Right lobe of liver (tissue), 6 donors: ENCODE results near the gene RANBP3L. TPM values are rescaled to one million over a fixed set of nuclear protein-coding genes. Genes with fewer than 3 reads are reported as not detected.
A peak's percentile ranks its signal among the peaks of the same experiment; 100 is the strongest.

Source experiments
- ATAC-seq, 4 donors: fragments of 200-7000 bp; cut with Tn5 transposase; one replicate each; pipeline ENCODE4 v1.9.1; 2020; ENCODE audit warnings: mild to moderate bottlenecking in 4 of 4, moderate library complexity in 4 of 4
- DNase-seq, 3 donors: peaks; one replicate each; pipeline ENCODE4 v3.0.0-alpha.2; 2020
- H3K27ac ChIP-seq, 3 donors: fragments of 200-600 bp; one replicate each; pipeline ENCODE4 v1.8.0; 2022
- H3K27me3 ChIP-seq, 2 donors: fragments of 200-600 bp; one replicate each; pipeline ENCODE4 v1.8.0; 2022
- H3K36me3 ChIP-seq, 4 donors: fragments of 200-600 bp; sonication (generic) in 1 of 4; one replicate each; pipeline versions ENCODE4 v1.5.1 to v1.8.0; 2017 to 2022; ENCODE audit warnings: control low read depth in 1 of 4
- H3K4me1 ChIP-seq, 4 donors: fragments of 200-600 bp; sonication (generic) in 1 of 4; one replicate each; pipeline versions ENCODE4 v1.5.1 to v1.8.0; 2017 to 2022; ENCODE audit warnings: control low read depth in 1 of 4
- H3K4me3 ChIP-seq, 3 donors: fragments of 200-600 bp; one replicate each; pipeline ENCODE4 v1.8.0; 2022
- H3K9me3 ChIP-seq, 4 donors: fragments of 200-600 bp; sonication (generic) in 1 of 4; one replicate each; pipeline versions ENCODE4 v1.5.1 to v1.8.0; 2017 to 2022; ENCODE audit warnings: control low read depth in 1 of 4
- POLR2A ChIP-seq: fragments of 450-650 bp; IDR thresholded peaks from one replicate; pipeline ENCODE4 v1.6.1; 2017; ENCODE audit warnings: antibody characterized with exemption, mild to moderate bottlenecking
- WGBS: methylation state at CpG from one replicate; pipeline ENCODE4 v1.1.6; 2018; ENCODE audit warnings: low coverage, low lambda C conversion rate; ENCODE audit not compliant: insufficient coverage; ENCODE audit errors: missing lambda C conversion rate; 5-methylcytosine and 5-hydroxymethylcytosine counted together
- intact Hi-C, 2 donors: fragments of 100-400 bp; cut with DNase I; formaldehyde crosslinking; loops; one replicate each; pipeline versions ENCODE4 v1.11.2 to v1.14.1; 2022
- total RNA-seq, 6 experiments: library from RNA; depleted of rRNA in 2 of 6; stranded (reverse); fragments of >200 nt in 2 of 6; fragmentation: NEBNext Ultra II Directional in 3 of 6; extraction: Animal tissue kit (Norgen Biotek cat#: 25700) in 3 of 6; gene quantifications; one replicate each; pipeline versions ENCODE4 v1.1.0 to v1.2.4, GENCODE V29; 2016 to 2023
- TF ChIP-seq, protein P1 (sequence below), 4 donors: fragments of 200-600 bp in 3 of 4; fragments of 450-650 bp in 1 of 4; IDR thresholded peaks; one replicate each; pipeline versions ENCODE4 v1.5.1 to v1.8.0; 2016 to 2022; ENCODE audit warnings: antibody characterized with exemption in 4 of 4, mild to moderate bottlenecking in 2 of 4
- donor health status: DM: no; HTN: yes; CAD: no.
- donor health status: DM: no; HTN: no; CAD: no.
- donor health status: DM: no; HTN: no; CAD: no.
- donor health status: DM: no; HTN: yes; CAD: no.
- donor health status: DM: no; HTN: yes; CAD: no.

RANBP3L gene
- total RNA-seq, 6 experiments from 2014 or later: 0.22 to 5.0 (median 1.3) TPM

- TF ChIP-seq, protein P1, sequence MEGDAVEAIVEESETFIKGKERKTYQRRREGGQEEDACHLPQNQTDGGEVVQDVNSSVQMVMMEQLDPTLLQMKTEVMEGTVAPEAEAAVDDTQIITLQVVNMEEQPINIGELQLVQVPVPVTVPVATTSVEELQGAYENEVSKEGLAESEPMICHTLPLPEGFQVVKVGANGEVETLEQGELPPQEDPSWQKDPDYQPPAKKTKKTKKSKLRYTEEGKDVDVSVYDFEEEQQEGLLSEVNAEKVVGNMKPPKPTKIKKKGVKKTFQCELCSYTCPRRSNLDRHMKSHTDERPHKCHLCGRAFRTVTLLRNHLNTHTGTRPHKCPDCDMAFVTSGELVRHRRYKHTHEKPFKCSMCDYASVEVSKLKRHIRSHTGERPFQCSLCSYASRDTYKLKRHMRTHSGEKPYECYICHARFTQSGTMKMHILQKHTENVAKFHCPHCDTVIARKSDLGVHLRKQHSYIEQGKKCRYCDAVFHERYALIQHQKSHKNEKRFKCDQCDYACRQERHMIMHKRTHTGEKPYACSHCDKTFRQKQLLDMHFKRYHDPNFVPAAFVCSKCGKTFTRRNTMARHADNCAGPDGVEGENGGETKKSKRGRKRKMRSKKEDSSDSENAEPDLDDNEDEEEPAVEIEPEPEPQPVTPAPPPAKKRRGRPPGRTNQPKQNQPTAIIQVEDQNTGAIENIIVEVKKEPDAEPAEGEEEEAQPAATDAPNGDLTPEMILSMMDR (IDR thresholded peaks at IDR 0.05): no peak
- TF ChIP-seq POLR2A: no peak
- ATAC-seq (no peak), DNase-seq (no peak)
- H3K4me1 ChIP-seq: no peaks in the 10 kb centered on the region
- no peaks in the 10 kb centered on the region for H3K9me3 ChIP-seq
- no peak overlapping the region for H3K4me3 ChIP-seq
- no peaks in the 10 kb centered on the region for H3K36me3 ChIP-seq
- no peak overlapping the region for H3K27ac ChIP-seq
- no peaks in the 10 kb centered on the region for H3K27me3 ChIP-seq
- WGBS: 46% methylated on average over 3 of the region's 6 CpGs
- intact Hi-C loops: loop anchor here in 1 of 2 donors (10.0 kb wide), 1 partner anchor 134 kb away; no protein-coding TSS in a partner anchor
Observed at GRCh38 chr5:36261186-36261585, 40.5 kb downstream of the RANBP3L start.

DNA sequence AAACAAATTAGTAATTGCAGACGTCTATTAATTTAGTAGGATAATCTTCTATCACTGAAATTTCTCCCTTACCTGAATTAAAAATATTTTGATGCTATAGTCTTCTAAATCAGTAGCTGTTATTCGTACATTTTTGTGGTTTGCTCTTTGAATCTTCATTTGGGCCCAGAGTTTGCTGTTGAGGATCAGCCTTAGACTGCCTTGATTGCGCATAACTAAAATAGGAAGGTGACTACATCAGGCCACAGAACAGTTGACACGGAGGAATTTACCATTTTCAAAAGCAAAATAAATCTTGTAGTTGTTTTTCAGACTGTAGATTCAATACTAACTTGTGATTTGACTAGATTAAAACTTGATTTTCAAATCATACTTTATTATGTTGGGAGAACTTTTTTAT lies 48.1 kb downstream of the RANBP3L start:
- DNase-seq (no peak), ATAC-seq (no peak)
- Histone ChIP-seq H3K4me3 (no peak overlapping the region), H3K4me1 (peaks cover 0 to 7% (median 0%) of the 10 kb centered on the region in 4 donors), H3K9me3 (no peaks in the 10 kb centered on the region), H3K27me3 (no peaks in the 10 kb centered on the region), H3K27ac (peak overlapping the region in 1 of 3 donors; percentile 16), H3K36me3 (no peaks in the 10 kb centered on the region)
- TF ChIP-seq POLR2A: no peak
- TF ChIP-seq, protein P1 (IDR thresholded peaks at IDR 0.05): no peak
- intact Hi-C loops: no loop called here
- WGBS: 64% methylated on average over 4 of the region's 4 CpGs

DNA sequence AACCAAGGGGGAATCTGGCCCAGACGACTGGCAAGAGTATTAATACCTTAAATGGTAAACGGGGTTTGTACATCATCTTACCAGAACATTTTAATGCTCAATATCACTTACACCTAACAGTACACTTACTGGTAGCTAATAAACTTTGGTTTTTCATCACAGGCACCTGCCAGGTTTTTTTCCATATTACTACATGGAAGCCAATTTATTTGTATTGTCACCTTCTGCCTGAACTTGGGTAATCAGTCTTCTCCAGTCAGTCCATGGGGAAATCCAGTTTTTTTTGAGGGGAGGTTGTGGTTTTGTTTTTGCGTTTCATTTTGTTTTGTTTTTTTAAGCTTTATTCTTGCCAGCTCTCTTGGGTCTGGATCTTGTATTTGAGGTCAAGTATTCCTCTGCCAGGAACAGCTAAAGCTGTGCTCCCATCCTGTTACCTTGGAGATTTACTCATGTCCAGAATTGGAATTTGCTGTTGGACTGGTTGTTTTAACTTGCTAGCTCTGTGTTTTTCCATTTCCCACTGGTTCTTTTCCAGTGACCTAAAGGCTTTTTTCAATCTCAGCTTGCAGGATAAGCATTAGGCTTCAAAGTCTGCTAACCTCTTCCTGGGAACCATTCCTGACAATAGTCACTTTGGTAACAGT lies 48.9 kb downstream of the RANBP3L start:
- Histone ChIP-seq H3K27ac (peak overlapping the region in 1 of 3 donors; percentile 16), H3K4me1 (peaks cover 0 to 7% (median 0%) of the 10 kb centered on the region in 4 donors), H3K9me3 (no peaks in the 10 kb centered on the region), H3K27me3 (no peaks in the 10 kb centered on the region), H3K36me3 (no peaks in the 10 kb centered on the region), H3K4me3 (no peak overlapping the region)
- TF ChIP-seq POLR2A: no peak
- TF ChIP-seq, protein P1 (IDR thresholded peaks at IDR 0.05): no peak
- ATAC-seq (peak; percentile 34 to 95 (median 72)), DNase-seq (no peak)
- intact Hi-C loops: no loop called here
- 62% methylated on average over 3 of the region's 3 CpGs for WGBS

- no peaks in the 10 kb centered on the region for H3K36me3 ChIP-seq
- TF ChIP-seq POLR2A: no peak
- TF ChIP-seq, protein P1 (IDR thresholded peaks at IDR 0.05): no peak
- no peak for ATAC-seq
- no peaks in the 10 kb centered on the region for H3K9me3 ChIP-seq
- no peak overlapping the region for H3K4me3 ChIP-seq
- peaks cover 0 to 7% (median 0%) of the 10 kb centered on the region in 4 donors for H3K4me1 ChIP-seq
- intact Hi-C loops: no loop called here
- no peak for DNase-seq
- no peak overlapping the region for H3K27ac ChIP-seq
- 80% methylated on average over 3 of the region's 3 CpGs for WGBS
- no peaks in the 10 kb centered on the region for H3K27me3 ChIP-seq
Observed at GRCh38 chr5:36251218-36251617, 50.5 kb downstream of the RANBP3L start.
